GM10248 (cell line): Measurements from ENCODE around the gene KSR2.
"Not testable (repeated sequence)": the region's sequence is repeated elsewhere in the genome, so short reads cannot be mapped to it uniquely, and the experiment has no call there.

Experiments
- CTCF ChIA-PET: fragments of 300-600 bp; sonication (Branson Sonifier 250); formaldehyde crosslinking; extraction: SDS; loops from one replicate; lab custom pipeline; 2021; ENCODE audit warnings: antibody characterized with exemption; lab: Yijun Ruan, JAX
- POLR2A ChIA-PET: fragments of 350-650 bp; sonication (Branson Sonifier 250); formaldehyde crosslinking; extraction: SDS; loops from one replicate; lab custom pipeline; 2020; ENCODE audit warnings: antibody characterized with exemption; lab: Yijun Ruan, JAX
- DNase-seq: peaks from one replicate; pipeline ENCODE4 v3.0.0; 2012; ENCODE audit errors: extremely low spot score
- CTCF ChIP-seq: IDR thresholded peaks from 2 replicates; pipeline ENCODE4 v1.5.1; 2012; ENCODE audit warnings: mild to moderate bottlenecking, low read depth; ENCODE audit errors: extremely low read depth, missing control alignments, control extremely low read depth

Gene KSR2

GRCh38 chr12:117857632-117858612, 110.9 kb downstream of the KSR2 start:
- TF ChIP-seq CTCF = peak; percentile 51
- DNase-seq = peak; percentile 77
- CTCF ChIA-PET = interaction anchor here (0.6 to 6.9 kb wide), 55 partner anchors 8 to 661 kb away, joined by 3 to 56 read pairs (median 4); partner anchors contain the start of genes SUDS3 and VSIG10
- POLR2A ChIA-PET = no interaction called here

GRCh38 chr12:117857139-117857538, 111.7 kb downstream of the KSR2 start:
- POLR2A ChIA-PET, DNase-seq: not testable (repeated sequence)
- CTCF ChIA-PET = interaction anchor here (0.7 to 6.9 kb wide), 55 partner anchors 8 to 660 kb away, joined by 3 to 56 read pairs (median 4); partner anchors contain the start of genes SUDS3 and VSIG10

- CTCF ChIA-PET = interaction anchor here (0.7 to 6.2 kb wide), 2 partner anchors 14 to 487 kb away, joined by 3 to 33 read pairs; no protein-coding TSS in a partner anchor
- TF ChIP-seq CTCF = no peak
- POLR2A ChIA-PET = no interaction called here
- no peak for DNase-seq
Observed at GRCh38 chr12:117855165-117855564, 113.6 kb downstream of the KSR2 start.

GRCh38 chr12:117854339-117855012, 114.3 kb downstream of the KSR2 start:
- peak; percentile 55 for DNase-seq
- POLR2A ChIA-PET = no interaction called here
- CTCF ChIA-PET = interaction anchor here (0.7 to 6.2 kb wide), 3 partner anchors 15 to 486 kb away, joined by 3 to 33 read pairs (median 7); no protein-coding TSS in a partner anchor
- TF ChIP-seq CTCF = peak; percentile 62

GRCh38 chr12:117853600-117853999, 115.2 kb downstream of the KSR2 start:
- TF ChIP-seq CTCF = no peak
- ChIA-PET POLR2A (no interaction called here), CTCF (interaction anchor here (0.9 to 1.5 kb wide), 4 partner anchors 16 to 643 kb away, joined by 3 to 7 read pairs (median 3); no protein-coding TSS in a partner anchor)
- DNase-seq = no peak

GRCh38 chr12:117850048-117850447, 118.7 kb downstream of the KSR2 start:
- TF ChIP-seq CTCF = peak; percentile 70
- ChIA-PET CTCF (interaction anchor here (0.7 to 5.0 kb wide), 35 partner anchors 9 to 1563 kb away, joined by 3 to 63 read pairs (median 3); partner anchors contain the start of gene SUDS3), POLR2A (no interaction called here)
- peak; percentile 55 for DNase-seq
